Measurements from ENCODE around the gene NRP2.

- TF ChIP-seq CTCF (conservative IDR thresholded peaks at IDR 0.05) (no peak), EZH2 (IDR thresholded peaks at IDR 0.05; ENCODE audit: low read depth) (no peak)
These were observed 87.6 kb downstream of the NRP2 start for GRCh38 chr2:205769879-205770278.

Data from PC-9 (cell line).